HCT116 (cell line): ENCODE results near the gene XRN2. TPM values are rescaled to one million over a fixed set of nuclear protein-coding genes. Genes with fewer than 3 reads are reported as not detected.

ENCODE experiments used
- ATAC-seq: fragments of 200-7000 bp; cut with Tn5 transposase; 2 replicates; pipeline ENCODE4 v1.9.1; 2020; ENCODE audit warnings: mild to moderate bottlenecking, moderate library complexity
- BruUV-seq: library from RNA; stranded (reverse); fragments of 400-500 nt; replicated peaks from 2 replicates; lab custom pipeline; 2021; lab: Mats Ljungman, UMichigan
- CTCF ChIA-PET: fragments of 300-600 bp; sonication (Branson Sonifier 250); formaldehyde crosslinking; loops from one replicate; lab custom pipeline; 2021; ENCODE audit warnings: antibody characterized with exemption; lab: Charles Lee
- POLR2A ChIA-PET: fragments of 300-600, 350-600 bp; sonication (Branson Sonifier 250); formaldehyde crosslinking; loops from one replicate; lab custom pipeline; 2021; ENCODE audit warnings: antibody characterized with exemption; lab: Charles Lee
- RAD21 ChIA-PET, 2 experiments: fragments of 300-600 bp; sonication (Branson Sonifier 250); formaldehyde crosslinking; loops; one replicate each; lab custom pipeline; 2023; ENCODE audit warnings: low total read pairs in 2 of 2; ENCODE audit not compliant: uncharacterized antibody in 2 of 2, unreplicated experiment in 2 of 2, low non-redundant PET in 1 of 2; lab: Charles Lee
- DNase-seq: peaks from one replicate; pipeline ENCODE4 v3.0.0-alpha.2; 2010; ENCODE audit warnings: low read depth, low spot score
- H2AFZ ChIP-seq: fragments of 200-600 bp; shearing (Covaris generic), sonication (generic); 2 replicates; pipeline ENCODE4 v1.6.1; 2017; ENCODE audit warnings: low read depth, mixed run types, mixed read lengths, antibody characterized with exemption, low read length; ENCODE audit not compliant: poor library complexity, severe bottlenecking
- H3K27ac ChIP-seq: 2 replicates; pipeline ENCODE4 v1.5.1; 2012; ENCODE audit warnings: low read depth, low read length
- H3K27me3 ChIP-seq: fragments of 200-600 bp; sonication (generic); 2 replicates; pipeline ENCODE4 v1.6.1; 2016; ENCODE audit warnings: mixed run types, low read length, mixed read lengths; ENCODE audit not compliant: insufficient read depth
- H3K36me3 ChIP-seq, 2 experiments: fragments of 200-500 bp in 1 of 2; fragments of 200-600 bp in 1 of 2; sonication (Bioruptor generic) in 1 of 2; sonication (generic) in 1 of 2; 2 replicates each; pipeline versions ENCODE4 v1.5.1 to v1.6.1; 2014 to 2016; ENCODE audit warnings: low read length in 2 of 2, inconsistent platforms in 1 of 2, mixed read lengths in 1 of 2, mixed run types in 1 of 2; ENCODE audit not compliant: insufficient read depth in 2 of 2, control insufficient read depth in 1 of 2
- H3K4me1 ChIP-seq, 2 experiments: fragments of 200-600 bp in 1 of 2; sonication (generic) in 1 of 2; 2 replicates each; pipeline versions ENCODE4 v1.5.1 to v1.6.1; 2012 to 2017; ENCODE audit warnings: low read length in 2 of 2, inconsistent platforms in 1 of 2, mild to moderate bottlenecking in 1 of 2, mixed read lengths in 1 of 2, mixed run types in 1 of 2, moderate library complexity in 1 of 2; ENCODE audit not compliant: insufficient read depth in 2 of 2, control insufficient read depth in 1 of 2
- H3K4me2 ChIP-seq: fragments of 200-600 bp; sonication (generic); 2 replicates; pipeline ENCODE4 v1.6.1; 2017; ENCODE audit warnings: mixed run types, low read length, mixed read lengths
- H3K4me3 ChIP-seq, 2 experiments: fragments of 200-600 bp in 1 of 2; sonication (generic) in 1 of 2; replicated peaks in 1 of 2; 2 replicates each; pipeline ENCODE4 v1.5.1; 2011 to 2016; ENCODE audit warnings: low read length in 2 of 2, control low read depth in 1 of 2, low read depth in 1 of 2, mild to moderate bottlenecking in 1 of 2, mixed read lengths in 1 of 2, mixed run types in 1 of 2
- H3K79me2 ChIP-seq: fragments of 200-600 bp; sonication (generic); 2 replicates; pipeline ENCODE4 v1.6.1; 2017; ENCODE audit warnings: mild to moderate bottlenecking, mixed run types, low read length, moderate library complexity, mixed read lengths; ENCODE audit not compliant: insufficient read depth
- H3K9ac ChIP-seq: fragments of 200-600 bp; sonication (generic); 2 replicates; pipeline ENCODE4 v1.6.1; 2016; ENCODE audit warnings: low read length, mixed read lengths
- H3K9me2 ChIP-seq: fragments of 200-600 bp; sonication (generic), shearing (Covaris generic); 2 replicates; pipeline ENCODE4 v1.6.1; 2017; ENCODE audit warnings: mixed run types, mild to moderate bottlenecking, moderate library complexity; ENCODE audit not compliant: insufficient read depth
- H3K9me3 ChIP-seq, 2 experiments: fragments of 200-500 bp in 1 of 2; fragments of 200-600 bp in 1 of 2; sonication (Bioruptor generic) in 1 of 2; sonication (generic) in 1 of 2; 2 replicates each; pipeline ENCODE4 v1.6.1; 2014 to 2017; ENCODE audit warnings: low read length in 2 of 2, mixed read lengths in 2 of 2, inconsistent platforms in 1 of 2, low read depth in 1 of 2, mild to moderate bottlenecking in 1 of 2, mixed run types in 1 of 2, moderate library complexity in 1 of 2; ENCODE audit not compliant: control insufficient read depth in 1 of 2, insufficient read depth in 1 of 2
- H4K20me1 ChIP-seq: fragments of 200-600 bp; sonication (generic), shearing (Covaris generic); 2 replicates; pipeline ENCODE4 v1.6.1; 2017; ENCODE audit warnings: mixed run types, mild to moderate bottlenecking, moderate library complexity; ENCODE audit not compliant: insufficient read depth
- CEBPB ChIP-seq: IDR thresholded peaks from 2 replicates; pipeline ENCODE4 v1.6.1; 2012; ENCODE audit warnings: low read depth
- CTCF ChIP-seq, 3 experiments: fragments of 200-600 bp in 1 of 3; sonication (generic) in 1 of 3; IDR thresholded peaks in 2 of 3; conservative IDR thresholded peaks in 1 of 3; 2 replicates each; pipeline ENCODE4 v1.5.1; 2012 to 2017; ENCODE audit warnings: low read depth in 2 of 3, low read length in 2 of 3, antibody characterized with exemption in 1 of 3, borderline replicate concordance in 1 of 3, control low read depth in 1 of 3, mild to moderate bottlenecking in 1 of 3, mixed read lengths in 1 of 3, mixed run types in 1 of 3, moderate library complexity in 1 of 3; ENCODE audit not compliant: insufficient read depth in 1 of 3
- EGR1 ChIP-seq: IDR thresholded peaks from 2 replicates; pipeline ENCODE4 v1.6.1; 2012; ENCODE audit warnings: low read depth
- EZH2 ChIP-seq: fragments of 200-600 bp; sonication (generic); IDR thresholded peaks from 2 replicates; pipeline ENCODE4 v1.6.1; 2017; ENCODE audit warnings: antibody characterized with exemption, mixed run types
- EZH2phosphoT487 ChIP-seq: fragments of 200-600 bp; IDR thresholded peaks from 2 replicates; pipeline ENCODE4 v1.6.1; 2018; ENCODE audit warnings: antibody characterized with exemption, borderline replicate concordance
- FOSL1 ChIP-seq: IDR thresholded peaks from 2 replicates; pipeline ENCODE4 v1.6.1; 2012; ENCODE audit warnings: low read depth
- JUND ChIP-seq: IDR thresholded peaks from 2 replicates; pipeline ENCODE4 v1.6.1; 2012
- POLR2A ChIP-seq: IDR thresholded peaks from 2 replicates; pipeline ENCODE4 v1.7.0; 2011; ENCODE audit warnings: borderline replicate concordance; ENCODE audit not compliant: insufficient read depth, insufficient read length; ENCODE audit errors: extremely low read depth
- RAD21 ChIP-seq: IDR thresholded peaks from 2 replicates; pipeline ENCODE4 v1.6.1; 2012; ENCODE audit warnings: low read depth, mild to moderate bottlenecking
- SP1 ChIP-seq: IDR thresholded peaks from 2 replicates; pipeline ENCODE4 v1.6.1; 2012; ENCODE audit warnings: low read depth
- SRF ChIP-seq: IDR thresholded peaks from 2 replicates; pipeline ENCODE4 v1.6.1; 2012; ENCODE audit warnings: low read depth
- ZBTB33 ChIP-seq: IDR thresholded peaks from 2 replicates; pipeline ENCODE4 v1.6.1; 2011; ENCODE audit warnings: mild to moderate bottlenecking, low read length, moderate library complexity; ENCODE audit not compliant: insufficient replicate concordance; ENCODE audit errors: extremely low read depth
- intact Hi-C: fragments of 100-400 bp; cut with micrococcal nuclease; formaldehyde crosslinking; loops from 2 replicates; pipeline ENCODE4 v1.10.0; 2022
- total RNA-seq: library from RNA; stranded (reverse); gene quantifications from one replicate; pipeline ENCODE4 v1.2.1, GENCODE V29; 2021; ENCODE audit not compliant: unreplicated experiment

XRN2 gene
- total RNA-seq, 1 experiment from 2014 or later = 101 TPM

- Histone ChIP-seq H3K9me2 (no peaks in the 10 kb centered on the region), H3K9ac (no peak overlapping the region), H3K27me3 (no peaks in the 10 kb centered on the region), H3K4me2 (no peak overlapping the region), H3K4me1 (no peaks in the 10 kb centered on the region), H3K79me2 (peaks cover 39% of the 10 kb centered on the region), H3K36me3 (peaks cover 23 to 41% of the 10 kb centered on the region in 2 experiments), H3K4me3 (no peak overlapping the region), H4K20me1 (no peaks in the 10 kb centered on the region), H2AFZ (no peak overlapping the region), H3K9me3 (no peaks in the 10 kb centered on the region), H3K27ac (no peak overlapping the region)
- BruUV-seq = no TSS peak
- intact Hi-C loops = no loop called here
- ATAC-seq (no peak), DNase-seq (no peak)
- ChIA-PET CTCF (no interaction called here), RAD21 (no interaction called here), POLR2A (no interaction called here)
- TF ChIP-seq JUND = no peak
Measured at GRCh38 chr20:21340991-21341697, 38.0 kb downstream of the XRN2 start.

GRCh38 chr20:21342656-21343345 is 39.7 kb downstream of the XRN2 start:
- no peak for DNase-seq
- intact Hi-C loops = no loop called here
- POLR2A ChIA-PET = no interaction called here
- RAD21 ChIA-PET = no interaction called here
- no peaks in the 10 kb centered on the region for H3K4me1 ChIP-seq
- TF ChIP-seq JUND (no peak), POLR2A (no peak), EGR1 (no peak), CTCF (IDR thresholded peaks at IDR 0.05 in 2 of 3, conservative IDR thresholded peaks at IDR 0.05 in 1 of 3; ENCODE audit: borderline replicate concordance in 1 of 3, insufficient read depth in 1 of 3, low read depth in 2 of 3, low read length in 2 of 3) (no peak), CEBPB (no peak), SP1 (no peak), EZH2 (no peak), SRF (no peak), ZBTB33 (no peak), EZH2phosphoT487 (no peak), FOSL1 (no peak), RAD21 (no peak)
- TF ChIP-seq, all 23 proteins: peak for 0
- no peak overlapping the region for H3K27ac ChIP-seq
- CTCF ChIA-PET = no interaction called here
- no peaks in the 10 kb centered on the region for H3K9me3 ChIP-seq
- no peak for ATAC-seq
- peaks cover 11 to 41% of the 10 kb centered on the region in 2 experiments for H3K36me3 ChIP-seq
- H2AFZ ChIP-seq = no peak overlapping the region
- H3K9me2 ChIP-seq = no peaks in the 10 kb centered on the region
- H4K20me1 ChIP-seq = no peaks in the 10 kb centered on the region
- no peak overlapping the region for H3K4me2 ChIP-seq
- no TSS peak for BruUV-seq
- H3K9ac ChIP-seq = no peak overlapping the region
- H3K4me3 ChIP-seq = no peak overlapping the region
- H3K79me2 ChIP-seq = peaks cover 36% of the 10 kb centered on the region
- no peaks in the 10 kb centered on the region for H3K27me3 ChIP-seq
